GM23338 (cell line): ENCODE results near the gene ARHGEF28. TPM values are rescaled to one million over a fixed set of nuclear protein-coding genes. Genes with fewer than 3 reads are reported as not detected.

ENCODE experiments used
- ATAC-seq: fragments of 200-7000 bp; cut with Tn5 transposase; 3 replicates; pipeline ENCODE4 v1.9.1; 2020
- DNase-seq: peaks from one replicate; pipeline ENCODE4 v3.0.0-alpha.2; 2015; ENCODE audit warnings: low spot score
- H2AFZ ChIP-seq: fragments of 200-600 bp; sonication (generic); 2 replicates; pipeline ENCODE4 v1.8.0; 2016; ENCODE audit warnings: antibody characterized with exemption, mild to moderate bottlenecking, moderate library complexity
- H3F3A ChIP-seq: fragments of 200-600 bp; sonication (generic); replicated peaks from 2 replicates; pipeline ENCODE4 v1.8.0; 2017; ENCODE audit warnings: antibody characterized with exemption, mixed run types, low read depth
- H3K27ac ChIP-seq: fragments of 200-600 bp; sonication (generic); 2 replicates; pipeline ENCODE4 v1.6.1; 2016; ENCODE audit warnings: low read depth
- H3K27me3 ChIP-seq: fragments of 200-600 bp; sonication (generic); 2 replicates; pipeline ENCODE4 v1.8.0; 2016; ENCODE audit warnings: mild to moderate bottlenecking, mixed run types, moderate library complexity; ENCODE audit not compliant: insufficient read depth
- H3K36me3 ChIP-seq: fragments of 200-600 bp; sonication (generic); 2 replicates; pipeline ENCODE4 v1.8.0; 2016; ENCODE audit warnings: mild to moderate bottlenecking; ENCODE audit not compliant: insufficient read depth
- H3K4me1 ChIP-seq: fragments of 200-600 bp; sonication (generic); 2 replicates; pipeline ENCODE4 v1.8.0; 2016; ENCODE audit warnings: mild to moderate bottlenecking, moderate library complexity; ENCODE audit not compliant: insufficient read depth
- H3K4me2 ChIP-seq: fragments of 200-600 bp; sonication (generic); 2 replicates; pipeline ENCODE4 v1.7.1; 2017; ENCODE audit warnings: mixed run types
- H3K4me3 ChIP-seq: fragments of 200-600 bp; sonication (generic); 2 replicates; pipeline ENCODE4 v1.6.1; 2016; ENCODE audit warnings: mixed run types
- H3K79me2 ChIP-seq: fragments of 200-600 bp; sonication (generic); replicated peaks from 2 replicates; pipeline ENCODE4 v1.8.0; 2017; ENCODE audit warnings: mild to moderate bottlenecking; ENCODE audit not compliant: insufficient read depth
- H3K9me2 ChIP-seq: fragments of 200-600 bp; sonication (generic); 2 replicates; pipeline ENCODE4 v1.8.0; 2017; ENCODE audit not compliant: insufficient read depth
- H4K20me1 ChIP-seq: fragments of 200-600 bp; sonication (generic); replicated peaks from 2 replicates; pipeline ENCODE4 v1.8.0; 2017; ENCODE audit warnings: mild to moderate bottlenecking; ENCODE audit not compliant: insufficient read depth
- H3K27ac Mint-ChIP-seq: 2 replicates; pipeline ENCODE4 v1.8.0; 2020; ENCODE audit warnings: inconsistent platforms, mild to moderate bottlenecking, moderate library complexity, mixed read lengths
- H3K27me3 Mint-ChIP-seq: 3 replicates; pipeline ENCODE4 v1.8.0; 2022; ENCODE audit warnings: low read depth, mild to moderate bottlenecking, moderate library complexity, mixed read lengths, inconsistent platforms; ENCODE audit not compliant: insufficient read depth, poor library complexity
- H3K36me3 Mint-ChIP-seq: 3 replicates; pipeline ENCODE4 v1.8.0; 2021; ENCODE audit warnings: low read depth, mild to moderate bottlenecking, inconsistent platforms, moderate library complexity, mixed read lengths
- H3K4me1 Mint-ChIP-seq: 3 replicates; pipeline ENCODE4 v1.8.0; 2020; ENCODE audit warnings: mild to moderate bottlenecking, inconsistent platforms, mixed read lengths
- H3K4me3 Mint-ChIP-seq: 3 replicates; pipeline ENCODE4 v1.8.0; 2021; ENCODE audit warnings: moderate library complexity, mild to moderate bottlenecking, inconsistent platforms, mixed read lengths
- H3K9me3 Mint-ChIP-seq: 3 replicates; pipeline ENCODE4 v1.8.0; 2020; ENCODE audit warnings: moderate library complexity, mild to moderate bottlenecking, inconsistent platforms, mixed read lengths
- CREB1 ChIP-seq: fragments of 250-450 bp; sonication (Bioruptor Pico); IDR thresholded peaks from 2 replicates; pipeline ENCODE4 v1.5.0; 2020; ENCODE audit warnings: low read depth, mild to moderate bottlenecking, moderate library complexity
- CTCF ChIP-seq, 2 experiments: fragments of 200-600 bp in 1 of 2; sonication (generic) in 1 of 2; conservative IDR thresholded peaks; 2 replicates each; pipeline versions ENCODE4 v1.5.1 to v1.6.1; 2016 to 2017; ENCODE audit warnings: antibody characterized with exemption in 2 of 2, low read depth in 2 of 2, mild to moderate bottlenecking in 2 of 2, moderate library complexity in 1 of 2
- ETS1 ChIP-seq: IDR thresholded peaks from 2 replicates; pipeline ENCODE4 v1.6.1; 2016; ENCODE audit warnings: antibody characterized with exemption
- EZH2 ChIP-seq: fragments of 200-600 bp; sonication (generic); IDR thresholded peaks from one replicate; pipeline ENCODE4 v1.8.0; 2017; ENCODE audit warnings: antibody characterized with exemption, mild to moderate bottlenecking, low read depth; ENCODE audit not compliant: unreplicated experiment
- EZH2phosphoT487 ChIP-seq: fragments of 200-600 bp; sonication (generic); IDR thresholded peaks from one replicate; pipeline ENCODE4 v1.8.1; 2018; ENCODE audit warnings: antibody characterized with exemption; ENCODE audit not compliant: unreplicated experiment
- JUNB ChIP-seq: IDR thresholded peaks from one replicate; pipeline ENCODE4 v1.6.1; 2016; ENCODE audit warnings: antibody characterized with exemption; ENCODE audit not compliant: unreplicated experiment
- NANOG ChIP-seq: IDR thresholded peaks from 2 replicates; pipeline ENCODE4 v1.6.1; 2016; ENCODE audit warnings: antibody characterized with exemption, borderline replicate concordance
- POLR2AphosphoS5 ChIP-seq: IDR thresholded peaks from 2 replicates; pipeline ENCODE4 v1.6.1; 2016; ENCODE audit warnings: antibody characterized with exemption, low read depth
- REST ChIP-seq: IDR thresholded peaks from one replicate; pipeline ENCODE4 v1.6.1; 2018; ENCODE audit warnings: antibody characterized with exemption; ENCODE audit not compliant: unreplicated experiment
- STAT1 ChIP-seq: IDR thresholded peaks from one replicate; pipeline ENCODE4 v1.6.1; 2016; ENCODE audit warnings: antibody characterized with exemption; ENCODE audit not compliant: unreplicated experiment
- ZNF114 ChIP-seq: fragments of 250-450 bp; sonication (Bioruptor Pico); IDR thresholded peaks from 2 replicates; pipeline ENCODE4 v1.5.0; 2020; ENCODE audit warnings: mild to moderate bottlenecking, moderate library complexity
- ZNF331 ChIP-seq: fragments of 250-450 bp; sonication (Bioruptor Pico); IDR thresholded peaks from 2 replicates; pipeline ENCODE4 v1.5.0; 2020; ENCODE audit warnings: low read depth, mild to moderate bottlenecking, moderate library complexity
- ZNF462 ChIP-seq: fragments of 250-450 bp; sonication (Bioruptor Pico); IDR thresholded peaks from 2 replicates; pipeline ENCODE4 v1.5.0; 2020; ENCODE audit warnings: mild to moderate bottlenecking, moderate library complexity
- polyA plus RNA-seq: library from polyadenylated mRNA; unstranded; fragments of >200 nt; fragmentation: Nextera tagmentation; extraction: Ambion mirVana; gene quantifications from 2 replicates; pipeline ENCODE4 v1.2.1, GENCODE V29; 2016
- total RNA-seq: library from RNA; depleted of rRNA; stranded (reverse); fragments of >200 nt; shearing (Covaris generic); gene quantifications from 2 replicates; pipeline ENCODE4 v1.2.3, GENCODE V29; 2014

ARHGEF28 gene
- total and polyA plus RNA-seq, 2 experiments from 2014 or later: 0.39 to 1.0 TPM

- H3K27me3 ChIP-seq: no peaks in the 10 kb centered on the region
- Mint-ChIP-seq H3K27ac (no peak overlapping the region), H3K27me3 (peaks cover 6% of the 10 kb centered on the region), H3K36me3 (no peaks in the 10 kb centered on the region), H3K4me3 (no peak overlapping the region), H3K9me3 (no peaks in the 10 kb centered on the region; the same call in 2 of the 3 replicates), H3K4me1 (peaks cover 16% of the 10 kb centered on the region)
- H4K20me1 ChIP-seq: no peaks in the 10 kb centered on the region
- ATAC-seq (no peak), DNase-seq (no peak)
- 0 out of 2 replicates have a peak, but pooled peaks cover 5% of the 10 kb centered on the region for H3K9me2 ChIP-seq
- no peaks in the 10 kb centered on the region for H3K79me2 ChIP-seq
- H3K4me1 ChIP-seq: peaks cover 12% of the 10 kb centered on the region
- no peak overlapping the region for H2AFZ ChIP-seq
- H3K36me3 ChIP-seq: no peaks in the 10 kb centered on the region
- no peak overlapping the region for H3K4me2 ChIP-seq
- no peak overlapping the region for H3K27ac ChIP-seq
- no peaks in the 10 kb centered on the region for H3F3A ChIP-seq
- H3K4me3 ChIP-seq: no peak overlapping the region
- TF ChIP-seq ETS1: no peak
- TF ChIP-seq EZH2: no peak
- no peak for TF ChIP-seq CTCF (conservative IDR thresholded peaks at IDR 0.05; ENCODE audit: low read depth in 2 of 2)
- TF ChIP-seq EZH2phosphoT487: no peak
- no peak for TF ChIP-seq REST
- TF ChIP-seq ZNF114 (CRISPR knock-in tag): no peak
- no peak for TF ChIP-seq NANOG
- no peak for TF ChIP-seq ZNF331 (CRISPR knock-in tag)
- no peak for TF ChIP-seq POLR2AphosphoS5
- TF ChIP-seq STAT1: no peak
- TF ChIP-seq ZNF462 (CRISPR knock-in tag): no peak
- TF ChIP-seq CREB1 (CRISPR knock-in tag): no peak
- TF ChIP-seq JUNB: no peak
Measured at GRCh38 chr5:73722231-73722630, 96.2 kb downstream of the ARHGEF28 start.
